ENCODE results near the gene MRPL20.

MRPL20 gene

GRCh38 chr1:1359664-1360468, 47.2 kb downstream of the MRPL20 start:
- DNase-seq = no peak

- no peak for DNase-seq
These were observed 47.8 kb downstream of the MRPL20 start for GRCh38 chr1:1359308-1359663.

GRCh38 chr1:1358433-1359271, 48.4 kb downstream of the MRPL20 start, which contains the start of gene MXRA8:
MXRA8 (minus strand) TSS chr1:1358555; CDS start chr1:1358504, 51 bp downstream.
- peak; percentile 16 for DNase-seq

GRCh38 chr1:1357871-1358432, 49.1 kb downstream of the MRPL20 start:
- no peak for DNase-seq

GRCh38 chr1:1356796-1357401, 50.2 kb downstream of the MRPL20 start:
- DNase-seq = no peak

- DNase-seq = no peak
These were observed 50.8 kb downstream of the MRPL20 start for GRCh38 chr1:1356166-1356795.

- no peak for DNase-seq
These were observed 51.7 kb downstream of the MRPL20 start for GRCh38 chr1:1355416-1355815.

- no peak for DNase-seq
These were observed 52.5 kb downstream of the MRPL20 start for GRCh38 chr1:1354271-1355247.

- DNase-seq = no peak
These were observed 53.5 kb downstream of the MRPL20 start for GRCh38 chr1:1353389-1354151.

GRCh38 chr1:1352786-1353388, 54.2 kb downstream of the MRPL20 start:
- no peak for DNase-seq

All from CD4-positive, alpha-beta T cell treated with Interferon gamma for 1 hour (primary cell).